K562 (cell line): Measurements from ENCODE around the gene TBRG1. TPM values are rescaled to one million over a fixed set of nuclear protein-coding genes. Genes with fewer than 3 reads are reported as not detected.

Source experiments
- GATAD2B ChIP-seq: fragments of 450-650 bp; IDR thresholded peaks from 2 replicates; pipeline ENCODE4 v1.6.1; 2017; ENCODE audit warnings: mild to moderate bottlenecking, borderline replicate concordance
- SLC30A9 ChIP-seq: fragments of 250-450 bp; sonication (Bioruptor Pico); IDR thresholded peaks from 2 replicates; pipeline ENCODE4 v1.8.0; 2022; ENCODE audit warnings: mild to moderate bottlenecking, moderate library complexity
- TRIM24 ChIP-seq, 2 experiments: fragments of 450-650 bp; IDR thresholded peaks; 2 replicates each; pipeline ENCODE4 v1.6.1; 2016
- ZKSCAN3 ChIP-seq: fragments of 250-450 bp; sonication (Bioruptor Pico); IDR thresholded peaks from 2 replicates; pipeline ENCODE4 v1.4.0; 2020
- ZNF57 ChIP-seq: fragments of 450-650 bp; formaldehyde crosslinking; IDR thresholded peaks from 2 replicates; pipeline ENCODE4 v1.4.0; 2020; ENCODE audit warnings: mild to moderate bottlenecking, moderate library complexity
- polyA plus RNA-seq, 8 experiments: library from polyadenylated mRNA; depleted of rRNA in 4 of 8; stranded (reverse) in 5 of 8; unstranded in 3 of 8; fragments of >200 nt; fragmentation: Nextera tagmentation in 2 of 8; fragmentation: Illumina TruSeq in 1 of 8; extraction: Ambion mirVana in 2 of 8; extraction: Trizol in 1 of 8; gene quantifications; 2 replicates each; pipeline versions ENCODE4 v1.2.1 to v1.2.3, GENCODE V29; 2011 to 2014; ENCODE audit warnings: inconsistent platforms in 1 of 8, missing spikeins in 1 of 8
- total RNA-seq, 7 experiments: library from RNA; depleted of rRNA in 6 of 7; stranded (reverse); fragments of >200 nt in 6 of 7; fragmentation: Illumina TruSeq in 2 of 7; extraction: Trizol in 2 of 7; gene quantifications; 2 replicates each; pipeline versions ENCODE4 v1.2.1 to v1.2.3, GENCODE V29; 2011 to 2021; ENCODE audit warnings: low replicate concordance in 1 of 7
- TF ChIP-seq, protein P1 (sequence below), 2 experiments: fragments of 150-350 bp in 1 of 2; IDR thresholded peaks; 2 replicates each; pipeline ENCODE4 v1.6.1; 2012 to 2016; ENCODE audit warnings: low read depth in 2 of 2, low read length in 2 of 2, mild to moderate bottlenecking in 1 of 2, moderate library complexity in 1 of 2
- TF ChIP-seq, protein P2 (sequence below): fragments of 450-650 bp; IDR thresholded peaks from 2 replicates; pipeline ENCODE4 v1.6.1; 2016; ENCODE audit warnings: antibody characterized with exemption
- TF ChIP-seq, protein P3 (sequence below): fragments of 150-350 bp; conservative IDR thresholded peaks from 2 replicates; pipeline ENCODE4 v1.6.1; 2014; ENCODE audit warnings: low read length
- TF ChIP-seq, protein P4 (sequence below), 2 experiments: IDR thresholded peaks in 1 of 2; conservative IDR thresholded peaks in 1 of 2; 2 replicates each; pipeline ENCODE4 v1.6.1; 2016; ENCODE audit warnings: low read depth in 2 of 2, mild to moderate bottlenecking in 1 of 2, missing compliant biosample characterization in 1 of 2, missing genetic modification characterization in 1 of 2, moderate library complexity in 1 of 2
- TF ChIP-seq, protein P5 (sequence below): fragments of 200-800 bp; sonication (Bioruptor generic); IDR thresholded peaks from 2 replicates; pipeline ENCODE4 v1.6.1; 2016; ENCODE audit warnings: missing genetic modification characterization, missing compliant biosample characterization

The TBRG1 gene
- total and polyA plus RNA-seq, 9 of the 15 experiments (the other 6 are each of a cell fraction or from before 2014, with no cell fraction given): 8.7 to 30.0 (median 20.2) TPM

DNA sequence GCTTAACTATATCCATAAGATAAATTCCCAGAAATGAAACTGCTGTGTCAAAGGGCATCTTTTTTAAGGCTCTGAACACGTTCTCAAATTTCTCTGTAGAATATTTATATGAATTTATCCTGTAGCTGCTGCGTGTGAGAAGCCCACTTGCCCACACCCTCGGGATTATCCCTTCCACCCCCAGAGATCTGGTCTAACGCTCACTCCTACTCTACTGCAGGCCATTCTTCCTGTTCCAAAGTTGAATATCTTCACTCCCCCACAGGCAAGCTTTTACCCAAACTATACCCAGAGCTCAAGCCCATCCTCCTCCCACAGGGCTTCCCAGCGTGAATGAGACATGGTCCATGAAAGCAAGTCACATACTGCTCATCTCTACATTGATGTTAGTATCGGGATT, 25.9 kb downstream of the TBRG1 start (continued):
- TF ChIP-seq, protein P1, sequence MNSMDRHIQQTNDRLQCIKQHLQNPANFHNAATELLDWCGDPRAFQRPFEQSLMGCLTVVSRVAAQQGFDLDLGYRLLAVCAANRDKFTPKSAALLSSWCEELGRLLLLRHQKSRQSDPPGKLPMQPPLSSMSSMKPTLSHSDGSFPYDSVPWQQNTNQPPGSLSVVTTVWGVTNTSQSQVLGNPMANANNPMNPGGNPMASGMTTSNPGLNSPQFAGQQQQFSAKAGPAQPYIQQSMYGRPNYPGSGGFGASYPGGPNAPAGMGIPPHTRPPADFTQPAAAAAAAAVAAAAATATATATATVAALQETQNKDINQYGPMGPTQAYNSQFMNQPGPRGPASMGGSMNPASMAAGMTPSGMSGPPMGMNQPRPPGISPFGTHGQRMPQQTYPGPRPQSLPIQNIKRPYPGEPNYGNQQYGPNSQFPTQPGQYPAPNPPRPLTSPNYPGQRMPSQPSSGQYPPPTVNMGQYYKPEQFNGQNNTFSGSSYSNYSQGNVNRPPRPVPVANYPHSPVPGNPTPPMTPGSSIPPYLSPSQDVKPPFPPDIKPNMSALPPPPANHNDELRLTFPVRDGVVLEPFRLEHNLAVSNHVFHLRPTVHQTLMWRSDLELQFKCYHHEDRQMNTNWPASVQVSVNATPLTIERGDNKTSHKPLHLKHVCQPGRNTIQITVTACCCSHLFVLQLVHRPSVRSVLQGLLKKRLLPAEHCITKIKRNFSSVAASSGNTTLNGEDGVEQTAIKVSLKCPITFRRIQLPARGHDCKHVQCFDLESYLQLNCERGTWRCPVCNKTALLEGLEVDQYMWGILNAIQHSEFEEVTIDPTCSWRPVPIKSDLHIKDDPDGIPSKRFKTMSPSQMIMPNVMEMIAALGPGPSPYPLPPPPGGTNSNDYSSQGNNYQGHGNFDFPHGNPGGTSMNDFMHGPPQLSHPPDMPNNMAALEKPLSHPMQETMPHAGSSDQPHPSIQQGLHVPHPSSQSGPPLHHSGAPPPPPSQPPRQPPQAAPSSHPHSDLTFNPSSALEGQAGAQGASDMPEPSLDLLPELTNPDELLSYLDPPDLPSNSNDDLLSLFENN (IDR thresholded peaks at IDR 0.05; ENCODE audit: low read depth in 2 of 2, low read length in 2 of 2): no peak
- TF ChIP-seq SLC30A9 (no peak), GATAD2B (no peak), ZKSCAN3 (CRISPR knock-in tag) (no peak), TRIM24 (IDR thresholded peaks at IDR 0.05) (no peak), ZNF57 (no peak)
- TF ChIP-seq, protein P2, sequence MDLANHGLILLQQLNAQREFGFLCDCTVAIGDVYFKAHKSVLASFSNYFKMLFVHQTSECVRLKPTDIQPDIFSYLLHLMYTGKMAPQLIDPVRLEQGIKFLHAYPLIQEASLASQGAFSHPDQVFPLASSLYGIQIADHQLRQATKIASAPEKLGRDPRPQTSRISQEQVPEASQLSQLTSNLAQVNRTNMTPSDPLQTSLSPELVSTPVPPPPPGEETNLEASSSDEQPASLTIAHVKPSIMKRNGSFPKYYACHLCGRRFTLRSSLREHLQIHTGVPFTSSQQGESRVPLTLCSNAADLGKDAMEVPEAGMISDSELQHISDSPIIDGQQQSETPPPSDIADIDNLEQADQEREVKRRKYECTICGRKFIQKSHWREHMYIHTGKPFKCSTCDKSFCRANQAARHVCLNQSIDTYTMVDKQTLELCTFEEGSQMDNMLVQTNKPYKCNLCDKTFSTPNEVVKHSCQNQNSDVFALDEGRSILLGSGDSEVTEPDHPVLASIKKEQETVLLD: no peak
- TF ChIP-seq, protein P3, sequence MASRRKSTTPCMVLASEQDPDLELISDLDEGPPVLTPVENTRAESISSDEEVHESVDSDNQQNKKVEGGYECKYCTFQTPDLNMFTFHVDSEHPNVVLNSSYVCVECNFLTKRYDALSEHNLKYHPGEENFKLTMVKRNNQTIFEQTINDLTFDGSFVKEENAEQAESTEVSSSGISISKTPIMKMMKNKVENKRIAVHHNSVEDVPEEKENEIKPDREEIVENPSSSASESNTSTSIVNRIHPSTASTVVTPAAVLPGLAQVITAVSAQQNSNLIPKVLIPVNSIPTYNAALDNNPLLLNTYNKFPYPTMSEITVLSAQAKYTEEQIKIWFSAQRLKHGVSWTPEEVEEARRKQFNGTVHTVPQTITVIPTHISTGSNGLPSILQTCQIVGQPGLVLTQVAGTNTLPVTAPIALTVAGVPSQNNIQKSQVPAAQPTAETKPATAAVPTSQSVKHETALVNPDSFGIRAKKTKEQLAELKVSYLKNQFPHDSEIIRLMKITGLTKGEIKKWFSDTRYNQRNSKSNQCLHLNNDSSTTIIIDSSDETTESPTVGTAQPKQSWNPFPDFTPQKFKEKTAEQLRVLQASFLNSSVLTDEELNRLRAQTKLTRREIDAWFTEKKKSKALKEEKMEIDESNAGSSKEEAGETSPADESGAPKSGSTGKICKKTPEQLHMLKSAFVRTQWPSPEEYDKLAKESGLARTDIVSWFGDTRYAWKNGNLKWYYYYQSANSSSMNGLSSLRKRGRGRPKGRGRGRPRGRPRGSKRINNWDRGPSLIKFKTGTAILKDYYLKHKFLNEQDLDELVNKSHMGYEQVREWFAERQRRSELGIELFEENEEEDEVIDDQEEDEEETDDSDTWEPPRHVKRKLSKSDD: no peak
- TF ChIP-seq, protein P4, sequence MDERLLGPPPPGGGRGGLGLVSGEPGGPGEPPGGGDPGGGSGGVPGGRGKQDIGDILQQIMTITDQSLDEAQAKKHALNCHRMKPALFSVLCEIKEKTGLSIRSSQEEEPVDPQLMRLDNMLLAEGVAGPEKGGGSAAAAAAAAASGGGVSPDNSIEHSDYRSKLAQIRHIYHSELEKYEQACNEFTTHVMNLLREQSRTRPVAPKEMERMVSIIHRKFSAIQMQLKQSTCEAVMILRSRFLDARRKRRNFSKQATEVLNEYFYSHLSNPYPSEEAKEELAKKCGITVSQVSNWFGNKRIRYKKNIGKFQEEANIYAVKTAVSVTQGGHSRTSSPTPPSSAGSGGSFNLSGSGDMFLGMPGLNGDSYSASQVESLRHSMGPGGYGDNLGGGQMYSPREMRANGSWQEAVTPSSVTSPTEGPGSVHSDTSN (CRISPR knock-in tag; IDR thresholded peaks at IDR 0.05; ENCODE audit: low read depth): no peak
- TF ChIP-seq, protein P4 (tag; conservative IDR thresholded peaks at IDR 0.05; ENCODE audit: low read depth): no peak
- TF ChIP-seq, protein P5, sequence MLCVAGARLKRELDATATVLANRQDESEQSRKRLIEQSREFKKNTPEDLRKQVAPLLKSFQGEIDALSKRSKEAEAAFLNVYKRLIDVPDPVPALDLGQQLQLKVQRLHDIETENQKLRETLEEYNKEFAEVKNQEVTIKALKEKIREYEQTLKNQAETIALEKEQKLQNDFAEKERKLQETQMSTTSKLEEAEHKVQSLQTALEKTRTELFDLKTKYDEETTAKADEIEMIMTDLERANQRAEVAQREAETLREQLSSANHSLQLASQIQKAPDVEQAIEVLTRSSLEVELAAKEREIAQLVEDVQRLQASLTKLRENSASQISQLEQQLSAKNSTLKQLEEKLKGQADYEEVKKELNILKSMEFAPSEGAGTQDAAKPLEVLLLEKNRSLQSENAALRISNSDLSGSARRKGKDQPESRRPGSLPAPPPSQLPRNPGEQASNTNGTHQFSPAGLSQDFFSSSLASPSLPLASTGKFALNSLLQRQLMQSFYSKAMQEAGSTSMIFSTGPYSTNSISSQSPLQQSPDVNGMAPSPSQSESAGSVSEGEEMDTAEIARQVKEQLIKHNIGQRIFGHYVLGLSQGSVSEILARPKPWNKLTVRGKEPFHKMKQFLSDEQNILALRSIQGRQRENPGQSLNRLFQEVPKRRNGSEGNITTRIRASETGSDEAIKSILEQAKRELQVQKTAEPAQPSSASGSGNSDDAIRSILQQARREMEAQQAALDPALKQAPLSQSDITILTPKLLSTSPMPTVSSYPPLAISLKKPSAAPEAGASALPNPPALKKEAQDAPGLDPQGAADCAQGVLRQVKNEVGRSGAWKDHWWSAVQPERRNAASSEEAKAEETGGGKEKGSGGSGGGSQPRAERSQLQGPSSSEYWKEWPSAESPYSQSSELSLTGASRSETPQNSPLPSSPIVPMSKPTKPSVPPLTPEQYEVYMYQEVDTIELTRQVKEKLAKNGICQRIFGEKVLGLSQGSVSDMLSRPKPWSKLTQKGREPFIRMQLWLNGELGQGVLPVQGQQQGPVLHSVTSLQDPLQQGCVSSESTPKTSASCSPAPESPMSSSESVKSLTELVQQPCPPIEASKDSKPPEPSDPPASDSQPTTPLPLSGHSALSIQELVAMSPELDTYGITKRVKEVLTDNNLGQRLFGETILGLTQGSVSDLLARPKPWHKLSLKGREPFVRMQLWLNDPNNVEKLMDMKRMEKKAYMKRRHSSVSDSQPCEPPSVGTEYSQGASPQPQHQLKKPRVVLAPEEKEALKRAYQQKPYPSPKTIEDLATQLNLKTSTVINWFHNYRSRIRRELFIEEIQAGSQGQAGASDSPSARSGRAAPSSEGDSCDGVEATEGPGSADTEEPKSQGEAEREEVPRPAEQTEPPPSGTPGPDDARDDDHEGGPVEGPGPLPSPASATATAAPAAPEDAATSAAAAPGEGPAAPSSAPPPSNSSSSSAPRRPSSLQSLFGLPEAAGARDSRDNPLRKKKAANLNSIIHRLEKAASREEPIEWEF (CRISPR knock-in tag): no peak
